CD4-positive, CD25-positive, alpha-beta regulatory T cell (primary cell): ENCODE results near the gene RAD51B. TPM values are rescaled to one million over a fixed set of nuclear protein-coding genes. Genes with fewer than 3 reads are reported as not detected.
A peak's percentile ranks its signal among the peaks of the same experiment; 100 is the strongest.
"Not testable (repeated sequence)": the region's sequence is repeated elsewhere in the genome, so short reads cannot be mapped to it uniquely, and the experiment has no call there.

ENCODE experiments used
- ATAC-seq, 2 donors: fragments of 150-1000 bp; cut with Tn5 transposase; one replicate each; pipeline ENCODE4 v1.10.0; 2021; ENCODE audit warnings: low read depth in 2 of 2, moderate number of reproducible peaks in 2 of 2, moderate library complexity in 1 of 2
- DNase-seq, 3 donors: peaks; one replicate each; pipeline versions ENCODE4 v3.0.0 to v3.0.0-alpha.2; 2012 to 2022; ENCODE audit warnings: mixed read lengths in 1 of 3
- H3K27ac ChIP-seq: one replicate; pipeline ENCODE4 v1.7.0; 2013; ENCODE audit warnings: mild to moderate bottlenecking, low read length; ENCODE audit not compliant: insufficient read depth, poor library complexity, severe bottlenecking
- H3K27me3 ChIP-seq: one replicate; pipeline ENCODE4 v1.7.0; 2013; ENCODE audit warnings: low read length; ENCODE audit not compliant: control insufficient read depth, insufficient read depth
- H3K36me3 ChIP-seq: one replicate; pipeline ENCODE4 v1.7.0; 2013; ENCODE audit warnings: mild to moderate bottlenecking, low read length, moderate library complexity; ENCODE audit not compliant: control insufficient read depth, insufficient read depth
- H3K4me1 ChIP-seq: 2 replicates; pipeline ENCODE4 v1.7.0; 2013; ENCODE audit warnings: mild to moderate bottlenecking, low read length; ENCODE audit not compliant: insufficient read depth, control insufficient read depth, poor library complexity, severe bottlenecking
- H3K4me3 ChIP-seq: one replicate; pipeline ENCODE4 v1.7.0; 2013; ENCODE audit warnings: low read depth, mild to moderate bottlenecking, low read length, moderate library complexity
- H3K9me3 ChIP-seq, 2 experiments: 1 replicate in 1 of 2; 2 replicates in 1 of 2; pipeline ENCODE4 v1.7.0; 2013; ENCODE audit warnings: low read length in 2 of 2, mild to moderate bottlenecking in 1 of 2, moderate library complexity in 1 of 2; ENCODE audit not compliant: control insufficient read depth in 2 of 2
- H3K27ac Mint-ChIP-seq, 3 donors: one replicate each; pipeline ENCODE4 v1.8.0; 2020 to 2022; ENCODE audit warnings: mild to moderate bottlenecking in 3 of 3, mixed read lengths in 3 of 3, moderate library complexity in 2 of 3
- H3K27me3 Mint-ChIP-seq: one replicate; pipeline ENCODE4 v1.8.0; 2022; ENCODE audit warnings: mild to moderate bottlenecking, mixed read lengths
- H3K36me3 Mint-ChIP-seq: one replicate; pipeline ENCODE4 v1.8.0; 2020; ENCODE audit warnings: mixed read lengths
- H3K4me1 Mint-ChIP-seq, 4 donors: one replicate each; pipeline ENCODE4 v1.8.0; 2020 to 2022; ENCODE audit warnings: mixed read lengths in 4 of 4, mild to moderate bottlenecking in 1 of 4
- H3K4me3 Mint-ChIP-seq, 4 donors: one replicate each; pipeline ENCODE4 v1.8.0; 2020 to 2022; ENCODE audit warnings: mild to moderate bottlenecking in 4 of 4, mixed read lengths in 4 of 4, moderate library complexity in 3 of 4
- H3K9me3 Mint-ChIP-seq, 7 donors: one replicate each; pipeline ENCODE4 v1.8.0; 2020 to 2022; ENCODE audit warnings: mixed read lengths in 7 of 7, mild to moderate bottlenecking in 3 of 7, moderate library complexity in 2 of 7
- polyA plus RNA-seq, 4 donors: library from polyadenylated mRNA; unstranded; fragments of 300-500 nt; fragmentation: Illumina TruSeq; gene quantifications; one replicate each; pipeline ENCODE4 v1.2.3, GENCODE V29; 2021
- total RNA-seq: library from RNA; stranded (reverse); gene quantifications from one replicate; pipeline ENCODE4 v1.2.3, GENCODE V29; 2022

The RAD51B gene
- total and polyA plus RNA-seq, 5 donors from 2014 or later, result 19.1 to 40.2 (median 28.1) TPM

DNA sequence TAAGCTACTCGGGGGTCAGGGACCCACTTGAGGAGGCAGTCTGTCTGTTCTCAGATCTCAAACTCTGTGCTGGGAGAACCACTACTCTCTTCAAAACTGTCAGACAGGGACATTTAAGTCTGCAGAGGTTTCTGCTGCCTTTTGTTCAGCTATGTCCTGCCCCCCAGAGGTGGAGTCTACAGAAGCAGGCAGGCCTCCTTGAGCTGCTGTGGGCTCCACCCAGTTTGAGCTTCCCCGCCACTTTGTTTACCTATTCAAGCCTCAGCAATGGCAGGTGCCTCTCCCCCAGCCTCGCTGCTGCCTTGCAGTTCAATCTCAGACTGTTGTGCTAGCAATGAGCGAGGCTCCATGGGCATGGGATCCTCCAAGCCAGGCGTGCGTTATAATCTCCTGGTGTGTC, 614.6 kb downstream of the RAD51B start:
- peak in 2 of 3 donors; percentile 13 to 29 for DNase-seq
- Mint-ChIP-seq H3K4me3 (peak overlapping the region in 1 of 4 donors; percentile 21), H3K9me3 (peaks cover 0 to 18% (median 10%) of the 10 kb centered on the region in 7 donors), H3K36me3 (peaks cover 26% of the 10 kb centered on the region), H3K4me1 (peaks cover 0 to 12% (median 9%) of the 10 kb centered on the region in 4 donors)
- not testable (repeated sequence) for H3K4me1 ChIP-seq, H3K27me3 ChIP-seq, H3K4me3 ChIP-seq, ATAC-seq, H3K27ac Mint-ChIP-seq, H3K36me3 ChIP-seq, H3K27ac ChIP-seq, H3K27me3 Mint-ChIP-seq
- H3K9me3 ChIP-seq, result peaks cover 4 to 14% of the 10 kb centered on the region in 2 experiments

DNA sequence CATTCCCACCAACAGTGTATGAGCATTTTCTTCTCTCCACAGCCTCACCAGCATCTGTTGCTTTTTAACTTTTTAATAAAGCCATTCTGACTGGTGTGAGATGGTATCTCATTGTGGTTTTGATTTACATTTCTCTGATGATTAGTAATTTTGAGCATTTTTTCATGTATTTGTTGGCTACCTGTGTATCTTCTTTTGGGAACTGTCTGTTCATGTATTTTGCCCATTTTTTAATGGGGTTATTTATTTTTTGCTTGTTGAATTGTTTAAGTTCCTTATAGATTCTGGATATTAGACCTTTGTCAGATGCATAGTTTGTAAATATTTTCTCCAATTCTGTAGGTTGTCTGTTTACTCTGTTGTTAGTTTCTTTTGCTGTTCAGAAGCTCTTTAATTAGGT, 616.1 kb downstream of the RAD51B start:
- Mint-ChIP-seq H3K36me3 (peaks cover 30% of the 10 kb centered on the region), H3K9me3 (peaks cover 0 to 18% (median 10%) of the 10 kb centered on the region in 7 donors), H3K4me1 (peaks cover 0 to 14% (median 10%) of the 10 kb centered on the region in 4 donors)
- H3K9me3 ChIP-seq, result peaks cover 4 to 14% of the 10 kb centered on the region in 2 experiments
- H3K4me3 ChIP-seq, H3K4me3 Mint-ChIP-seq, H3K4me1 ChIP-seq, ATAC-seq, H3K36me3 ChIP-seq, H3K27me3 ChIP-seq, H3K27ac Mint-ChIP-seq, H3K27ac ChIP-seq, H3K27me3 Mint-ChIP-seq, DNase-seq: not testable (repeated sequence)

DNA sequence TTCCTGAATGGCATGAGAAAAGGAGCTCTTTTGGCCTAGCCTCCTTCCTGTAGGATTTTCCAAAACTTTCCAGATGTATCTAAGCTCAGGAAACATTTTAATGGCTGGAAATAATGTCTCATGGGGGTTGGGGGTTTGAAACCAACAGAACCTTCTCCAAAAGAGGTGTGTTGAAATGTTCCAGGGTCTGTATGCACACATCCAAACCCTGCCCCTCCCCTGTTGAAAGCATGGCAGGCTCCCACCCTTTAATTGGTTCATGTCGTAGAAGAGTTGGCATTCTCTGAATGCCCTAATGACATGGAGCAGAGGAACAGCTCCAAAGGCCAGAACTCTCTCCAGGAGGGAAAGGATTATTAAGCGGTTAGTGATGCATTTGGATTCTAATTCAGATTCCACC, 620.1 kb downstream of the RAD51B start:
- Mint-ChIP-seq H3K4me1 (peaks cover 0 to 13% (median 8%) of the 10 kb centered on the region in 4 donors), H3K4me3 (no peak overlapping the region), H3K9me3 (peaks cover 0 to 12% (median 8%) of the 10 kb centered on the region in 7 donors), H3K27me3 (no peaks in the 10 kb centered on the region), H3K27ac (no peak overlapping the region), H3K36me3 (peaks cover 34% of the 10 kb centered on the region)
- no peaks in the 10 kb centered on the region for H3K36me3 ChIP-seq
- H3K4me3 ChIP-seq, result no peak overlapping the region
- H3K27ac ChIP-seq, result no peak overlapping the region
- ATAC-seq (no peak), DNase-seq (no peak)
- H3K4me1 ChIP-seq, result no peaks in the 10 kb centered on the region
- H3K27me3 ChIP-seq, result no peaks in the 10 kb centered on the region
- peaks cover 4 to 14% of the 10 kb centered on the region in 2 experiments for H3K9me3 ChIP-seq

DNA sequence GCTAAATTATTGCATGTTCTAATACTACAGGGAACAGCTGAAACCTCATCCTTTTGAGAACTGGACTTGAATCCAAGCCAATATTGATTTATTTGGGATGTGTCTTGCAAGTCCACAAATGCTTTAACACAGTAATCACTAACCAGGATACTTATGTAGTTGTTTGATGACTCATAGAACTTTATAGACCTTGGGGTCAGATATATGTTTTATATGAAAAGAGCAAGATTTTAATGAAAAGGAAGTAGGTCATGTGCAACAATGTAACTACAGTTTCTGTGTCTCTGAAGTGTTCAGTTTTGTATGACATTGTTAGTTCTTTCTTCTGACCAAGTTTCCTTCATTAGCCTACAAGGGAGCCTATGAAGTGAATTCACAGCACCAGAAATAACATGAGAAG, 621.2 kb downstream of the RAD51B start:
- H3K4me3 ChIP-seq, result no peak overlapping the region
- no peaks in the 10 kb centered on the region for H3K36me3 ChIP-seq
- ATAC-seq, result no peak
- no peaks in the 10 kb centered on the region for H3K27me3 Mint-ChIP-seq
- H3K4me1 ChIP-seq, result no peaks in the 10 kb centered on the region
- H3K27me3 ChIP-seq, result no peaks in the 10 kb centered on the region
- peaks cover 32% of the 10 kb centered on the region for H3K36me3 Mint-ChIP-seq
- H3K9me3 Mint-ChIP-seq, result peaks cover 0 to 13% (median 8%) of the 10 kb centered on the region in 7 donors
- H3K4me3 Mint-ChIP-seq, result no peak overlapping the region
- peak overlapping the region in 1 of 3 donors; percentile 7 for H3K27ac Mint-ChIP-seq
- peaks cover 0 to 13% (median 8%) of the 10 kb centered on the region in 4 donors for H3K4me1 Mint-ChIP-seq
- peaks cover 4 to 7% of the 10 kb centered on the region in 2 experiments for H3K9me3 ChIP-seq
- H3K27ac ChIP-seq, result no peak overlapping the region
- DNase-seq, result no peak

DNA sequence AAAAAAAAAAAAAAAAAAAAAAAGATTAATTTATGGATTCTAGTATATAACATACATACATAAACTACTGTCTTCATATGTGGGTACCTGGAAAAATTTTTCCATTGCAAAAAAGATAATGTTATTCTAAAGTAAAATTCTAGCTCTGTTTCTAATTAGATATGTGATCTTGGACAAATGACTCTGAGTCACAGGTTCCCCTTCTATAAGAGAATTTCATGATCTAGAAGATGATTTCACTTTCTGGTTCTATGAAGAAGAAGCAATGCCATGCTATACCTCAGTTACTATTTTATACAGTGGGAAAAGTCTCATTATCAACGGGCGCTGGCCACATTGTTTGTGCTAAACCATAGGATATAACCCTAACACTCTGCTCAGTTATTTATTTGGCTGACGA, 622.0 kb downstream of the RAD51B start:
- Mint-ChIP-seq H3K27ac (no peak overlapping the region), H3K9me3 (peaks cover 0 to 12% (median 2%) of the 10 kb centered on the region in 7 donors), H3K4me1 (peaks cover 0 to 13% (median 6%) of the 10 kb centered on the region in 4 donors), H3K27me3 (no peaks in the 10 kb centered on the region), H3K36me3 (peaks cover 26% of the 10 kb centered on the region), H3K4me3 (no peak overlapping the region)
- no peaks in the 10 kb centered on the region for H3K9me3 ChIP-seq
- no peak for ATAC-seq
- no peak for DNase-seq
- no peak overlapping the region for H3K27ac ChIP-seq
- H3K36me3 ChIP-seq, result no peaks in the 10 kb centered on the region
- no peaks in the 10 kb centered on the region for H3K4me1 ChIP-seq
- H3K27me3 ChIP-seq, result no peaks in the 10 kb centered on the region
- no peak overlapping the region for H3K4me3 ChIP-seq

DNA sequence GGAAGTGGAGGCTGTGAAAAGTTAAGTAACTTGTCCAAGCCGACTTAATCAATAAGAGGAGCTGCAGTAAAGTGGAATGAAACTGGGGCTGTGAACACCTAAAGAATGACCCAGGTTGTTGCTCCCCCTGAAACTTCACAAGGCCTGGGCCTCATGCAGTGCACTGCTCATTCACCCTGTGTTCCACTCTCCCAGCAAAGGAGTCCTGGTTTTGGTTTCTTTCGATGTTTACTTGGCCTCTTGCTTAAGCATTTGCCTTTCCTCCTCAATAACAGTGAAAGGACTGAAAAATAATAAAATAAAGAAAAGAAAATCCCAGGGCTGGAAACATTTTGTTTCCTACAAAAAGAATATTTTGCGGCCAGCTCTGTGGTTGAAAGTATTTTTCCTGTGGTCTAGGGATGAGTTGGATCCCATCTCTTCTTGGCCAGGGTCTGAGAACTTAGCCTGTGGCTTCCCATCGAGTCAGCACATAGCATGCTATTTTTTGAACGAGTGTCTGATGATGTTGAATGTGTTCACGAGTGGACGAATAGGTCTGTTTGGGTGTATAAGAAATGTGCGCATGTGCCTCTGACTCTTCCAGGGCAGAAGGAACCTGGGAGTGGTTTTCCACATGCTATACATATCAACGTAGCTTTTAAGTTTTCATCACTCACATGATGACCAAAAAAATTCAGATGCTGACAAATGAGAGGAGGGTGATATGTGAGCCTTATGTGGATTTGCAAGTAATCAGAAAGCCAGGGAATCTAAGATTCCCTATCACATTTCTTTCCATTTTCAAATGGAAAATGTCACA, 623.5 kb downstream of the RAD51B start:
- ATAC-seq (no peak), DNase-seq (no peak)
- Histone ChIP-seq H3K27me3 (no peaks in the 10 kb centered on the region), H3K4me1 (no peaks in the 10 kb centered on the region), H3K4me3 (no peak overlapping the region), H3K9me3 (no peaks in the 10 kb centered on the region), H3K27ac (no peak overlapping the region), H3K36me3 (no peaks in the 10 kb centered on the region)
- Mint-ChIP-seq H3K27ac (no peak overlapping the region), H3K36me3 (peaks cover 22% of the 10 kb centered on the region), H3K27me3 (no peaks in the 10 kb centered on the region), H3K9me3 (peaks cover 0 to 8% (median 0%) of the 10 kb centered on the region in 7 donors), H3K4me3 (no peak overlapping the region), H3K4me1 (peaks cover 0 to 10% (median 2%) of the 10 kb centered on the region in 4 donors)

DNA sequence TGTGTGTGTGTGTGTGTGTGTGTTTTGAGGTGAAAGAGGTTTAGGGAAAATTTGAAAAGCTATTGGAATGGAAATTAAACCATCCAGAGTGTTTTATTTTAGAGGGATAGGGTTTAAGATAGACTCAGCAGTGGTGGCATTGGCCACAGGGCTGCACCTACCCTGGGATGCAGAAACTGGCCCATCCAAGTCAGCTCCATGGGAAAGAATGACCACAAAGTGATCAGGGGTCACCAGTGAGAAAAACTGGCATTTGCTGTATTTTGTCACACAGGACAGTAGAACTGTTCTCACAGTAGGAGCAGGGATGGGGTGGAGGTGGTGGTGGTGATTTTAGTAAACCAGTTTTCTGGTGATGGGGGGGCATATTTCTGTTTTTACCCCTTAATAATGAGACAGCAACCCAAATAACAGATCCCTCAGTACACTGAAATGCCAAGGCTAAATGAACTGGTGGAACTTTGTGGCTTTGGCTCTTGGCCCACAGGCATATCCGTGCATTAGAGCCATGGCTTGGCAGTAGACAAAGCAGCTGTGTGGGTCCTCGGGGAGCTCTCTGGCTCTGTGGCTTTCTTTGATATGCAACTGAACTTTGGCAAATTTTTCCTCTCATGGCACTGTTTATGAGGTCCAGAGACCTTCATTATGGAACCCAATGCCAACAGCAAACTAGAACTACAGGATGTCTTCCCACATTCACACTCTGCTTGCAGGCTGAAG, 625.0 kb downstream of the RAD51B start:
- Mint-ChIP-seq H3K4me3 (no peak overlapping the region), H3K36me3 (peaks cover 12% of the 10 kb centered on the region), H3K27me3 (no peaks in the 10 kb centered on the region), H3K9me3 (peaks cover 0 to 1% (median 0%) of the 10 kb centered on the region in 7 donors), H3K27ac (no peak overlapping the region), H3K4me1 (peaks cover 0 to 9% (median under 1%) of the 10 kb centered on the region in 4 donors)
- Histone ChIP-seq H3K36me3 (no peaks in the 10 kb centered on the region), H3K4me3 (no peak overlapping the region), H3K27me3 (no peaks in the 10 kb centered on the region), H3K4me1 (no peaks in the 10 kb centered on the region), H3K9me3 (no peaks in the 10 kb centered on the region), H3K27ac (no peak overlapping the region)
- ATAC-seq (no peak), DNase-seq (no peak)
